IMR-90 (cell line): ENCODE measurements around the gene DPCD.

Experiments
- FOS ChIP-seq: fragments of 150-350 bp; IDR thresholded peaks from 2 replicates; pipeline ENCODE4 v1.6.1; 2016; ENCODE audit warnings: low read depth, low read length
- MAFK ChIP-seq: IDR thresholded peaks from 2 replicates; pipeline ENCODE4 v1.6.1; 2012; ENCODE audit warnings: low read depth, low read length, improper control_type of control experiment
- MAZ ChIP-seq: IDR thresholded peaks from 2 replicates; pipeline ENCODE4 v1.6.1; 2012; ENCODE audit warnings: low read depth, mild to moderate bottlenecking, low read length, improper control_type of control experiment, moderate library complexity, borderline replicate concordance
- POLR2A ChIP-seq: IDR thresholded peaks from 2 replicates; pipeline ENCODE4 v1.6.1; 2012; ENCODE audit warnings: mild to moderate bottlenecking, low read depth, low read length
- RFX5 ChIP-seq: IDR thresholded peaks from 2 replicates; pipeline ENCODE4 v1.8.0; 2012; ENCODE audit warnings: low read depth, mild to moderate bottlenecking, low read length, moderate library complexity
- TF ChIP-seq, protein P1 (sequence below): conservative IDR thresholded peaks from 2 replicates; pipeline ENCODE4 v1.5.1; 2012; ENCODE audit warnings: mild to moderate bottlenecking, low read depth, low read length, improper control_type of control experiment
- TF ChIP-seq, protein P2 (sequence below): fragments of 150-350 bp; IDR thresholded peaks from 2 replicates; pipeline ENCODE4 v1.6.1; 2017; ENCODE audit warnings: mild to moderate bottlenecking, antibody characterized with exemption, low read length, low read depth
- TF ChIP-seq, protein P3 (sequence below): fragments of 150-350 bp; IDR thresholded peaks from 2 replicates; pipeline ENCODE4 v1.6.1; 2016; ENCODE audit warnings: low read depth, mild to moderate bottlenecking, low read length, moderate library complexity, borderline replicate concordance

DNA sequence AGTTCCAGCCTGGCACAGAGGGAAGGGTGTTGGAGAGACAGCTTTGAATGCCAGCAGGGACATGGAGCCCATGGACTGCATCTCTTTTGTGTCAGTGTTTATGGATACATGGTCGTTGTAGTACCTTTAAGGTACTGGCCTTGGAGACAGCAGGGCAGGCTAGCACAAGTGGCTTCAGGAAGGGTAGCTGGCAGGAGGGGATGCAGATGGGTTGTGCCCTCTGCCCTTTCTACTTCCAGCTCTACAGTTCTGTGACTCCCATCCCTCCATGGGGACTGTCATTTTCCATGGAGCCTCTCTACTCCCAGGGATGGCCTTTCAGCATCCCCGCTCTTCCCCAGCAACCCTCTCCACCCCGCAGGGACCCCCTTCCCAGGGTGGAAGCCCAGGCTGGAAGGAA lies 25.1 kb upstream of the DPCD start:
- TF ChIP-seq MAZ (no peak), MAFK (no peak), POLR2A (no peak), RFX5 (no peak), FOS (no peak)
- TF ChIP-seq, protein P1, sequence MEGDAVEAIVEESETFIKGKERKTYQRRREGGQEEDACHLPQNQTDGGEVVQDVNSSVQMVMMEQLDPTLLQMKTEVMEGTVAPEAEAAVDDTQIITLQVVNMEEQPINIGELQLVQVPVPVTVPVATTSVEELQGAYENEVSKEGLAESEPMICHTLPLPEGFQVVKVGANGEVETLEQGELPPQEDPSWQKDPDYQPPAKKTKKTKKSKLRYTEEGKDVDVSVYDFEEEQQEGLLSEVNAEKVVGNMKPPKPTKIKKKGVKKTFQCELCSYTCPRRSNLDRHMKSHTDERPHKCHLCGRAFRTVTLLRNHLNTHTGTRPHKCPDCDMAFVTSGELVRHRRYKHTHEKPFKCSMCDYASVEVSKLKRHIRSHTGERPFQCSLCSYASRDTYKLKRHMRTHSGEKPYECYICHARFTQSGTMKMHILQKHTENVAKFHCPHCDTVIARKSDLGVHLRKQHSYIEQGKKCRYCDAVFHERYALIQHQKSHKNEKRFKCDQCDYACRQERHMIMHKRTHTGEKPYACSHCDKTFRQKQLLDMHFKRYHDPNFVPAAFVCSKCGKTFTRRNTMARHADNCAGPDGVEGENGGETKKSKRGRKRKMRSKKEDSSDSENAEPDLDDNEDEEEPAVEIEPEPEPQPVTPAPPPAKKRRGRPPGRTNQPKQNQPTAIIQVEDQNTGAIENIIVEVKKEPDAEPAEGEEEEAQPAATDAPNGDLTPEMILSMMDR, result no peak
- TF ChIP-seq, protein P2, sequence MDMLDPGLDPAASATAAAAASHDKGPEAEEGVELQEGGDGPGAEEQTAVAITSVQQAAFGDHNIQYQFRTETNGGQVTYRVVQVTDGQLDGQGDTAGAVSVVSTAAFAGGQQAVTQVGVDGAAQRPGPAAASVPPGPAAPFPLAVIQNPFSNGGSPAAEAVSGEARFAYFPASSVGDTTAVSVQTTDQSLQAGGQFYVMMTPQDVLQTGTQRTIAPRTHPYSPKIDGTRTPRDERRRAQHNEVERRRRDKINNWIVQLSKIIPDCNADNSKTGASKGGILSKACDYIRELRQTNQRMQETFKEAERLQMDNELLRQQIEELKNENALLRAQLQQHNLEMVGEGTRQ, result no peak
- TF ChIP-seq, protein P3, sequence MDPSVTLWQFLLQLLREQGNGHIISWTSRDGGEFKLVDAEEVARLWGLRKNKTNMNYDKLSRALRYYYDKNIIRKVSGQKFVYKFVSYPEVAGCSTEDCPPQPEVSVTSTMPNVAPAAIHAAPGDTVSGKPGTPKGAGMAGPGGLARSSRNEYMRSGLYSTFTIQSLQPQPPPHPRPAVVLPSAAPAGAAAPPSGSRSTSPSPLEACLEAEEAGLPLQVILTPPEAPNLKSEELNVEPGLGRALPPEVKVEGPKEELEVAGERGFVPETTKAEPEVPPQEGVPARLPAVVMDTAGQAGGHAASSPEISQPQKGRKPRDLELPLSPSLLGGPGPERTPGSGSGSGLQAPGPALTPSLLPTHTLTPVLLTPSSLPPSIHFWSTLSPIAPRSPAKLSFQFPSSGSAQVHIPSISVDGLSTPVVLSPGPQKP, result no peak
